GDM1 (cell line): ENCODE results near the gene TAS2R41.
"Not testable (repeated sequence)": the region's sequence is repeated elsewhere in the genome, so short reads cannot be mapped to it uniquely, and the experiment has no call there.

ENCODE experiments used
- DNase-seq: peaks from one replicate; lab custom pipeline; 2025; lab: John Stamatoyannopoulos, UW

TAS2R41 gene

GRCh38 chr7:143519411-143520131, 41.9 kb downstream of the TAS2R41 start:
- DNase-seq = no peak

GRCh38 chr7:143522309-143522916, 44.7 kb downstream of the TAS2R41 start:
- DNase-seq = not testable (repeated sequence)
